ENCODE measurements around the gene ASTN1.

The ASTN1 gene

GRCh38 chr1:177164380-177165068 is at the start of gene ASTN1:
ASTN1 (minus strand) TSS chr1:177164712; CDS start chr1:177164676, 36 bp downstream.
- DNase-seq: no peak

- DNase-seq: no peak
These were observed 46.7 kb upstream of the ASTN1 start for GRCh38 chr1:177211231-177211630.

GRCh38 chr1:177210071-177210470 is 45.6 kb upstream of the ASTN1 start:
- DNase-seq: no peak

GRCh38 chr1:177209357-177209756 is 44.8 kb upstream of the ASTN1 start:
- DNase-seq: no peak

- no peak for DNase-seq
These were observed 44.4 kb upstream of the ASTN1 start for GRCh38 chr1:177208920-177209319.

GRCh38 chr1:177206831-177207355 is 42.4 kb upstream of the ASTN1 start:
- no peak for DNase-seq

GRCh38 chr1:177200290-177200689 is 35.8 kb upstream of the ASTN1 start:
- no peak for DNase-seq

GRCh38 chr1:177198243-177198642 is 33.7 kb upstream of the ASTN1 start:
- no peak for DNase-seq

GRCh38 chr1:177190308-177190970 is 25.9 kb upstream of the ASTN1 start:
- no peak for DNase-seq

- no peak for DNase-seq
These were observed 22.1 kb upstream of the ASTN1 start for GRCh38 chr1:177186639-177187038.

- no peak for DNase-seq
These were observed 20.7 kb upstream of the ASTN1 start for GRCh38 chr1:177185209-177185608.

- DNase-seq: no peak
These were observed 19.3 kb upstream of the ASTN1 start for GRCh38 chr1:177183836-177184235.

- DNase-seq: peak; percentile 66
These were observed 17.2 kb upstream of the ASTN1 start for GRCh38 chr1:177181631-177182291.

- DNase-seq: no peak
These were observed 16.7 kb upstream of the ASTN1 start for GRCh38 chr1:177181280-177181630.

- DNase-seq: no peak
These were observed 10.6 kb upstream of the ASTN1 start for GRCh38 chr1:177174921-177175634.

- DNase-seq: no peak
These were observed 9.5 kb upstream of the ASTN1 start for GRCh38 chr1:177173976-177174375.

GRCh38 chr1:177172866-177173265 is 8.4 kb upstream of the ASTN1 start:
- DNase-seq: no peak

GRCh38 chr1:177172272-177172671 is 7.8 kb upstream of the ASTN1 start:
- no peak for DNase-seq

GRCh38 chr1:177171536-177172123 is 7.1 kb upstream of the ASTN1 start:
- no peak for DNase-seq

GRCh38 chr1:177170756-177171535 is 6.4 kb upstream of the ASTN1 start, which contains the start of gene BRINP2:
BRINP2 (plus strand) TSS chr1:177170958; CDS start chr1:177229877, 58,919 bp downstream.
- DNase-seq: no peak

- DNase-seq: no peak
These were observed 542 bp upstream of the ASTN1 start for GRCh38 chr1:177165069-177165439.

GRCh38 chr1:177163844-177164379 is 600 bp downstream of the ASTN1 start:
- DNase-seq: no peak

All from activated effector memory CD4-positive, alpha-beta T cell treated with anti-CD3 and anti-CD28 coated beads, Interleukin-2, amount 50 U/mL, for 16 hours (primary cell).